NCI-H2029 (cell line): ENCODE data around the gene CUL3.

Source experiments
- DNase-seq: peaks from one replicate; lab custom pipeline; 2025; lab: John Stamatoyannopoulos, UW

The CUL3 gene

GRCh38 chr2:224580248-224580647 is 4.9 kb downstream of the CUL3 start:
- DNase-seq: no peak

- no peak for DNase-seq
Measured at GRCh38 chr2:224579411-224579810, 5.8 kb downstream of the CUL3 start.

GRCh38 chr2:224577541-224577940 is 7.6 kb downstream of the CUL3 start:
- DNase-seq: no peak

- DNase-seq: no peak
Measured at GRCh38 chr2:224576088-224576715, 9.0 kb downstream of the CUL3 start.

- no peak for DNase-seq
Measured at GRCh38 chr2:224574423-224575084, 10.6 kb downstream of the CUL3 start.

- no peak for DNase-seq
Measured at GRCh38 chr2:224573724-224574123, 11.4 kb downstream of the CUL3 start.

GRCh38 chr2:224572338-224572737 is 12.8 kb downstream of the CUL3 start:
- DNase-seq: no peak

GRCh38 chr2:224570328-224570993 is 14.7 kb downstream of the CUL3 start:
- no peak for DNase-seq

- no peak for DNase-seq
Measured at GRCh38 chr2:224569654-224570053, 15.5 kb downstream of the CUL3 start.

GRCh38 chr2:224565452-224566035 is 19.6 kb downstream of the CUL3 start:
- DNase-seq: no peak

GRCh38 chr2:224563537-224563936 is 21.6 kb downstream of the CUL3 start:
- DNase-seq: no peak

GRCh38 chr2:224562831-224563230 is 22.3 kb downstream of the CUL3 start:
- DNase-seq: no peak

GRCh38 chr2:224561234-224562005 is 23.7 kb downstream of the CUL3 start:
- DNase-seq: no peak

- no peak for DNase-seq
Measured at GRCh38 chr2:224560549-224560948, 24.6 kb downstream of the CUL3 start.

- DNase-seq: no peak
Measured at GRCh38 chr2:224557610-224558009, 27.6 kb downstream of the CUL3 start.

GRCh38 chr2:224556381-224556780 is 28.8 kb downstream of the CUL3 start:
- no peak for DNase-seq

GRCh38 chr2:224555823-224556366 is 29.3 kb downstream of the CUL3 start:
- DNase-seq: no peak

- no peak for DNase-seq
Measured at GRCh38 chr2:224552771-224553170, 32.4 kb downstream of the CUL3 start.

- no peak for DNase-seq
Measured at GRCh38 chr2:224551693-224552092, 33.5 kb downstream of the CUL3 start.

GRCh38 chr2:224546926-224547325 is 38.2 kb downstream of the CUL3 start:
- DNase-seq: no peak

- DNase-seq: no peak
Measured at GRCh38 chr2:224545884-224546644, 39.1 kb downstream of the CUL3 start.
